ENCODE measurements around the gene TEAD4. TPM values are rescaled to one million over a fixed set of nuclear protein-coding genes. Genes with fewer than 3 reads are reported as not detected.

The TEAD4 gene
- total RNA-seq, 1 experiment from 2014 or later = 96.2 TPM

- H3K4me1 Mint-ChIP-seq (ENCODE audit: low read depth, unreplicated experiment) = no peaks in the 10 kb centered on the region
- Histone ChIP-seq H3K4me1 (no peaks in the 10 kb centered on the region), H3K27me3 (replicated peaks; ENCODE audit: control insufficient read depth, insufficient read depth, low read length) (no peaks in the 10 kb centered on the region), H3K4me3 (ENCODE audit: low read depth, low read length) (no peak overlapping the region), H3K36me3 (ENCODE audit: control insufficient read depth, insufficient read depth, low read length) (peaks cover 1% of the 10 kb centered on the region; the same call in 1 of the 2 replicates), H3K9me3 (no peaks in the 10 kb centered on the region)
- intact Hi-C loops (cut with micrococcal nuclease; ENCODE audit: unreplicated experiment) = no loop called here
- H3K9me3 Mint-ChIP-seq (ENCODE audit: unreplicated experiment) = no peaks in the 10 kb centered on the region
- BruUV-seq (replicated peaks) = no TSS peak
- no peak for TF ChIP-seq CTCF (IDR thresholded peaks at IDR 0.05; ENCODE audit: insufficient read depth in 1 of 2, low read depth in 1 of 2, low read length in 1 of 2, severe bottlenecking in 1 of 2, unreplicated experiment in 1 of 2)
- H3K27ac Mint-ChIP-seq (ENCODE audit: unreplicated experiment) = peak overlapping the region; percentile 36
- no peaks in the 10 kb centered on the region for H3K27me3 Mint-ChIP-seq (ENCODE audit: insufficient read depth, unreplicated experiment)
- ChIA-PET CTCF (interaction anchor here (1.1 kb wide), 1 partner anchor 19 kb away, joined by 7 read pairs; no protein-coding TSS in a partner anchor), POLR2A (no interaction called here)
- no peak overlapping the region for H3K4me3 Mint-ChIP-seq (ENCODE audit: unreplicated experiment)
- peaks cover 82% of the 10 kb centered on the region for H3K36me3 Mint-ChIP-seq (ENCODE audit: insufficient read depth, unreplicated experiment)
- DNase-seq = no peak
These were observed 63.2 kb downstream of the TEAD4 start for GRCh38 chr12:3022411-3022810.

GRCh38 chr12:3022961-3023360 lies 63.8 kb downstream of the TEAD4 start:
- ChIA-PET POLR2A (no interaction called here), CTCF (interaction anchor here (1.1 kb wide), 1 partner anchor 19 kb away, joined by 7 read pairs; no protein-coding TSS in a partner anchor)
- Histone ChIP-seq H3K4me1 (no peaks in the 10 kb centered on the region), H3K9me3 (no peaks in the 10 kb centered on the region), H3K4me3 (ENCODE audit: low read depth, low read length) (no peak overlapping the region), H3K36me3 (ENCODE audit: control insufficient read depth, insufficient read depth, low read length) (peaks cover 1% of the 10 kb centered on the region; the same call in 1 of the 2 replicates), H3K27me3 (replicated peaks; ENCODE audit: control insufficient read depth, insufficient read depth, low read length) (no peaks in the 10 kb centered on the region)
- DNase-seq = no peak
- Mint-ChIP-seq H3K27me3 (ENCODE audit: insufficient read depth, unreplicated experiment) (no peaks in the 10 kb centered on the region), H3K27ac (ENCODE audit: unreplicated experiment) (no peak overlapping the region), H3K9me3 (ENCODE audit: unreplicated experiment) (no peaks in the 10 kb centered on the region), H3K4me3 (ENCODE audit: unreplicated experiment) (no peak overlapping the region), H3K36me3 (ENCODE audit: insufficient read depth, unreplicated experiment) (peaks cover 83% of the 10 kb centered on the region), H3K4me1 (ENCODE audit: low read depth, unreplicated experiment) (no peaks in the 10 kb centered on the region)
- intact Hi-C loops (cut with micrococcal nuclease; ENCODE audit: unreplicated experiment) = no loop called here
- TF ChIP-seq CTCF (IDR thresholded peaks at IDR 0.05; ENCODE audit: insufficient read depth in 1 of 2, low read depth in 1 of 2, low read length in 1 of 2, severe bottlenecking in 1 of 2, unreplicated experiment in 1 of 2) = no peak
- BruUV-seq (replicated peaks) = no TSS peak

GRCh38 chr12:3028108-3028507 lies 68.9 kb downstream of the TEAD4 start:
- no peaks in the 10 kb centered on the region for H3K4me1 Mint-ChIP-seq (ENCODE audit: low read depth, unreplicated experiment)
- TF ChIP-seq CTCF (IDR thresholded peaks at IDR 0.05; ENCODE audit: insufficient read depth in 1 of 2, low read depth in 1 of 2, low read length in 1 of 2, severe bottlenecking in 1 of 2, unreplicated experiment in 1 of 2) = no peak
- H3K4me3 ChIP-seq (ENCODE audit: low read depth, low read length) = no peak overlapping the region
- no peak overlapping the region for H3K4me3 Mint-ChIP-seq (ENCODE audit: unreplicated experiment)
- no peaks in the 10 kb centered on the region for H3K4me1 ChIP-seq
- CTCF ChIA-PET = no interaction called here
- no TSS peak for BruUV-seq (replicated peaks)
- peaks cover 91% of the 10 kb centered on the region for H3K36me3 Mint-ChIP-seq (ENCODE audit: insufficient read depth, unreplicated experiment)
- H3K36me3 ChIP-seq (ENCODE audit: control insufficient read depth, insufficient read depth, low read length) = peaks cover 1% of the 10 kb centered on the region; the same call in 1 of the 2 replicates
- intact Hi-C loops (cut with micrococcal nuclease; ENCODE audit: unreplicated experiment) = no loop called here
- POLR2A ChIA-PET = no interaction called here
- no peak overlapping the region for H3K27ac Mint-ChIP-seq (ENCODE audit: unreplicated experiment)
- no peaks in the 10 kb centered on the region for H3K27me3 ChIP-seq (replicated peaks; ENCODE audit: control insufficient read depth, insufficient read depth, low read length)
- no peaks in the 10 kb centered on the region for H3K27me3 Mint-ChIP-seq (ENCODE audit: insufficient read depth, unreplicated experiment)
- no peaks in the 10 kb centered on the region for H3K9me3 ChIP-seq
- no peaks in the 10 kb centered on the region for H3K9me3 Mint-ChIP-seq (ENCODE audit: unreplicated experiment)
- no peak for DNase-seq
